ENCODE data around the gene DCANP1.

- no peak for TF ChIP-seq POLR2A (IDR thresholded peaks at IDR 0.05; ENCODE audit: low read length)
- TF ChIP-seq CTCF (IDR thresholded peaks at IDR 0.05): no peak
- TF ChIP-seq, protein P1, sequence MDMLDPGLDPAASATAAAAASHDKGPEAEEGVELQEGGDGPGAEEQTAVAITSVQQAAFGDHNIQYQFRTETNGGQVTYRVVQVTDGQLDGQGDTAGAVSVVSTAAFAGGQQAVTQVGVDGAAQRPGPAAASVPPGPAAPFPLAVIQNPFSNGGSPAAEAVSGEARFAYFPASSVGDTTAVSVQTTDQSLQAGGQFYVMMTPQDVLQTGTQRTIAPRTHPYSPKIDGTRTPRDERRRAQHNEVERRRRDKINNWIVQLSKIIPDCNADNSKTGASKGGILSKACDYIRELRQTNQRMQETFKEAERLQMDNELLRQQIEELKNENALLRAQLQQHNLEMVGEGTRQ (IDR thresholded peaks at IDR 0.05): no peak
- TF ChIP-seq, protein P2, sequence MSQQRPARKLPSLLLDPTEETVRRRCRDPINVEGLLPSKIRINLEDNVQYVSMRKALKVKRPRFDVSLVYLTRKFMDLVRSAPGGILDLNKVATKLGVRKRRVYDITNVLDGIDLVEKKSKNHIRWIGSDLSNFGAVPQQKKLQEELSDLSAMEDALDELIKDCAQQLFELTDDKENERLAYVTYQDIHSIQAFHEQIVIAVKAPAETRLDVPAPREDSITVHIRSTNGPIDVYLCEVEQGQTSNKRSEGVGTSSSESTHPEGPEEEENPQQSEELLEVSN (IDR thresholded peaks at IDR 0.05; ENCODE audit: borderline replicate concordance, low read depth): no peak
- TF ChIP-seq ZSCAN20 (CRISPR knock-in tag; IDR thresholded peaks at IDR 0.05): no peak
- TF ChIP-seq, protein P3, sequence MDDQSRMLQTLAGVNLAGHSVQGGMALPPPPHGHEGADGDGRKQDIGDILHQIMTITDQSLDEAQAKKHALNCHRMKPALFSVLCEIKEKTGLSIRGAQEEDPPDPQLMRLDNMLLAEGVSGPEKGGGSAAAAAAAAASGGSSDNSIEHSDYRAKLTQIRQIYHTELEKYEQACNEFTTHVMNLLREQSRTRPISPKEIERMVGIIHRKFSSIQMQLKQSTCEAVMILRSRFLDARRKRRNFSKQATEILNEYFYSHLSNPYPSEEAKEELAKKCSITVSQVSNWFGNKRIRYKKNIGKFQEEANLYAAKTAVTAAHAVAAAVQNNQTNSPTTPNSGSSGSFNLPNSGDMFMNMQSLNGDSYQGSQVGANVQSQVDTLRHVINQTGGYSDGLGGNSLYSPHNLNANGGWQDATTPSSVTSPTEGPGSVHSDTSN (IDR thresholded peaks at IDR 0.05): no peak
- no peak for TF ChIP-seq CHD2 (IDR thresholded peaks at IDR 0.05; ENCODE audit: low read length, partially characterized antibody)
- no peak for TF ChIP-seq EP300 (IDR thresholded peaks at IDR 0.05)
- TF ChIP-seq REST (IDR thresholded peaks at IDR 0.05): no peak
- no peak for TF ChIP-seq HOXB5 (CRISPR knock-in tag; IDR thresholded peaks at IDR 0.05)
Observed at GRCh38 chr5:135454946-135455345, 7.8 kb upstream of the DCANP1 start.
